NB4 (cell line): ENCODE data around the gene STOML3.

ENCODE experiments used
- CTCF ChIP-seq: IDR thresholded peaks from one replicate; pipeline ENCODE4 v1.5.1; 2012; ENCODE audit warnings: low read depth, low read length
- MAX ChIP-seq: IDR thresholded peaks from 2 replicates; pipeline ENCODE4 v1.6.1; 2011; ENCODE audit warnings: low read depth, low read length
- MYC ChIP-seq: IDR thresholded peaks from 2 replicates; pipeline ENCODE4 v1.6.1; 2011; ENCODE audit warnings: low read depth, low read length
- POLR2A ChIP-seq: IDR thresholded peaks from 2 replicates; pipeline ENCODE4 v1.6.1; 2011; ENCODE audit warnings: mild to moderate bottlenecking; ENCODE audit not compliant: insufficient read length; ENCODE audit errors: extremely low read depth

GRCh38 chr13:39040206-39040605 lies 49.6 kb upstream of the STOML3 start:
- TF ChIP-seq CTCF (no peak), POLR2A (no peak), MAX (no peak), MYC (no peak)
